ENCODE results near the gene MCL1. TPM values are rescaled to one million over a fixed set of nuclear protein-coding genes. Genes with fewer than 3 reads are reported as not detected.

The MCL1 gene
- total RNA-seq, 3 donors from 2014 or later (not counting 1 experiment from before 2014, with no cell fraction given) = 929 to 1,396 (median 938) TPM

GRCh38 chr1:150563340-150564038, 15.9 kb downstream of the MCL1 start:
- H3K4me3 Mint-ChIP-seq = peak overlapping the region; percentile 98

GRCh38 chr1:150562446-150563339, 16.7 kb downstream of the MCL1 start:
- no peaks in the 10 kb centered on the region for H3K36me3 ChIP-seq (ENCODE audit: control insufficient read depth, insufficient read depth, low read length)
- peak overlapping the region; percentile 98 for H3K4me3 Mint-ChIP-seq
- no peaks in the 10 kb centered on the region for H3K9me3 Mint-ChIP-seq
- intact Hi-C loops (cut with micrococcal nuclease) = loop anchor here (1.0 to 10.0 kb wide), 9 partner anchors 17 to 595 kb away; partner anchors contain the start of genes ANP32E, CTSS, ENSA and GOLPH3L
- H3K4me3 ChIP-seq (ENCODE audit: low read length) = peak overlapping the region; percentile 62
- peaks cover 86% of the 10 kb centered on the region for H3K4me1 ChIP-seq (ENCODE audit: control insufficient read depth, insufficient read depth, low read length)
- no peaks in the 10 kb centered on the region for H3K36me3 Mint-ChIP-seq
- peak overlapping the region; percentile 95 for H3K27ac ChIP-seq (ENCODE audit: low read length)
- ATAC-seq (peak; percentile 27 to 32 (median 31)), DNase-seq (peak; percentile 60 to 89)
- TF ChIP-seq, protein P1, sequence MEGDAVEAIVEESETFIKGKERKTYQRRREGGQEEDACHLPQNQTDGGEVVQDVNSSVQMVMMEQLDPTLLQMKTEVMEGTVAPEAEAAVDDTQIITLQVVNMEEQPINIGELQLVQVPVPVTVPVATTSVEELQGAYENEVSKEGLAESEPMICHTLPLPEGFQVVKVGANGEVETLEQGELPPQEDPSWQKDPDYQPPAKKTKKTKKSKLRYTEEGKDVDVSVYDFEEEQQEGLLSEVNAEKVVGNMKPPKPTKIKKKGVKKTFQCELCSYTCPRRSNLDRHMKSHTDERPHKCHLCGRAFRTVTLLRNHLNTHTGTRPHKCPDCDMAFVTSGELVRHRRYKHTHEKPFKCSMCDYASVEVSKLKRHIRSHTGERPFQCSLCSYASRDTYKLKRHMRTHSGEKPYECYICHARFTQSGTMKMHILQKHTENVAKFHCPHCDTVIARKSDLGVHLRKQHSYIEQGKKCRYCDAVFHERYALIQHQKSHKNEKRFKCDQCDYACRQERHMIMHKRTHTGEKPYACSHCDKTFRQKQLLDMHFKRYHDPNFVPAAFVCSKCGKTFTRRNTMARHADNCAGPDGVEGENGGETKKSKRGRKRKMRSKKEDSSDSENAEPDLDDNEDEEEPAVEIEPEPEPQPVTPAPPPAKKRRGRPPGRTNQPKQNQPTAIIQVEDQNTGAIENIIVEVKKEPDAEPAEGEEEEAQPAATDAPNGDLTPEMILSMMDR (IDR thresholded peaks at IDR 0.05) = no peak
- H3K27me3 Mint-ChIP-seq (ENCODE audit: low read depth in 2 of 2) = no peaks in the 10 kb centered on the region
- peak overlapping the region; percentile 98 to 99 for H3K27ac Mint-ChIP-seq
- H3K27me3 ChIP-seq (ENCODE audit: control insufficient read depth, insufficient read depth, low read length) = no peaks in the 10 kb centered on the region
- WGBS (ENCODE audit: insufficient coverage) = 4% methylated on average over 4 of the region's 4 CpGs
- H3K4me1 Mint-ChIP-seq = peaks cover 71 to 78% of the 10 kb centered on the region in 2 donors
- no peaks in the 10 kb centered on the region for H3K9me3 ChIP-seq (ENCODE audit: control insufficient read depth, insufficient read depth, low read length)

More at GRCh38 chr1:150563340-150564038, 15.9 kb downstream of the MCL1 start:
- H3K4me3 ChIP-seq (ENCODE audit: low read length) = peak overlapping the region; percentile 62
- no peaks in the 10 kb centered on the region for H3K9me3 Mint-ChIP-seq
- no peaks in the 10 kb centered on the region for H3K27me3 ChIP-seq (ENCODE audit: control insufficient read depth, insufficient read depth, low read length)
- H3K36me3 Mint-ChIP-seq = no peaks in the 10 kb centered on the region
- H3K27me3 Mint-ChIP-seq (ENCODE audit: low read depth in 2 of 2) = no peaks in the 10 kb centered on the region
- TF ChIP-seq, protein P1 (IDR thresholded peaks at IDR 0.05) = no peak
- peak; percentile 43 to 57 (median 48) for ATAC-seq
- no peaks in the 10 kb centered on the region for H3K36me3 ChIP-seq (ENCODE audit: control insufficient read depth, insufficient read depth, low read length)
- peak overlapping the region; percentile 95 for H3K27ac ChIP-seq (ENCODE audit: low read length)
- DNase-seq = peak in 1 of 2 donors; percentile 90
- WGBS (ENCODE audit: insufficient coverage) = 6% methylated on average over 4 of the region's 4 CpGs
- H3K27ac Mint-ChIP-seq = peak overlapping the region; percentile 98 to 99
- peaks cover 79 to 83% of the 10 kb centered on the region in 2 donors for H3K4me1 Mint-ChIP-seq
- intact Hi-C loops (cut with micrococcal nuclease) = loop anchor here (1.0 to 10.0 kb wide), 9 partner anchors 16 to 594 kb away; partner anchors contain the start of genes ANP32E, CTSS, ENSA and GOLPH3L
- peaks cover 94% of the 10 kb centered on the region for H3K4me1 ChIP-seq (ENCODE audit: control insufficient read depth, insufficient read depth, low read length)
- H3K9me3 ChIP-seq (ENCODE audit: control insufficient read depth, insufficient read depth, low read length) = no peaks in the 10 kb centered on the region

DNA sequence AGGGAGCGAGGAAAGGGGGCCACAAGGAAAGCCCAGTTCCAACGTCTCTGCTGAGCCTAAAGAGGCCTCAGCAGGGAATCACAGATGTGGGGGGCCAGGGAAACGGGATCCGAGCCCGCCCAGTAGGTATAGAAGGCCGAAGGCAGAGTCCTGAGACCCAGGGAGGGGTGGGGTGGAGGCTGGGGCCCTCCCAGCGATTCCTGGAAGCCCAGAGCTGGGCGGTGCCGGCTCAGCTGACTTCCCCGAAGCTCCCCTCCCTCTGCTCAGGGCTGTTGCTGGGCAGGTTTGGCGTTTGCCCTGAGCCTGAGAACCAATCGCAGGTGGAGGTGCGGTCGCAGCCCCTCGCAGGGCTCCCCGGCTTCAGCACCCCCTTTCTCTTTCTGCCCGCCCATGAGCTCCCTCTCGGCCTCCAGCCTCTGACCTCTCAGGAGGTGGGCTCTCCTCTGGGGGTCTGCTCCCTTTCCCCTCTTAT, 17.4 kb downstream of the MCL1 start:
- peak overlapping the region; percentile 62 for H3K4me3 ChIP-seq (ENCODE audit: low read length)
- H3K27me3 Mint-ChIP-seq (ENCODE audit: low read depth in 2 of 2) = no peaks in the 10 kb centered on the region
- H3K27ac ChIP-seq (ENCODE audit: low read length) = peak overlapping the region; percentile 95
- no peaks in the 10 kb centered on the region for H3K36me3 Mint-ChIP-seq
- no peaks in the 10 kb centered on the region for H3K27me3 ChIP-seq (ENCODE audit: control insufficient read depth, insufficient read depth, low read length)
- TF ChIP-seq, protein P1 (IDR thresholded peaks at IDR 0.05) = peak; percentile 10
- intact Hi-C loops (cut with micrococcal nuclease) = loop anchor here (1.0 to 10.0 kb wide), 8 partner anchors 59 to 595 kb away; partner anchors contain the start of genes ANP32E, CTSS, ENSA and GOLPH3L
- peak; percentile 64 to 88 for DNase-seq
- peak; percentile 37 to 70 (median 38) for ATAC-seq
- H3K36me3 ChIP-seq (ENCODE audit: control insufficient read depth, insufficient read depth, low read length) = no peaks in the 10 kb centered on the region
- H3K4me3 Mint-ChIP-seq = peak overlapping the region; percentile 98
- no peaks in the 10 kb centered on the region for H3K9me3 ChIP-seq (ENCODE audit: control insufficient read depth, insufficient read depth, low read length)
- 0% methylated on average over 18 of the region's 18 CpGs for WGBS (ENCODE audit: insufficient coverage)
- no peaks in the 10 kb centered on the region for H3K9me3 Mint-ChIP-seq
- H3K4me1 Mint-ChIP-seq = peaks cover 64 to 75% of the 10 kb centered on the region in 2 donors
- peak overlapping the region; percentile 98 to 99 for H3K27ac Mint-ChIP-seq
- peaks cover 80% of the 10 kb centered on the region for H3K4me1 ChIP-seq (ENCODE audit: control insufficient read depth, insufficient read depth, low read length)
